ENCODE data around the gene CERS6.

DNA sequence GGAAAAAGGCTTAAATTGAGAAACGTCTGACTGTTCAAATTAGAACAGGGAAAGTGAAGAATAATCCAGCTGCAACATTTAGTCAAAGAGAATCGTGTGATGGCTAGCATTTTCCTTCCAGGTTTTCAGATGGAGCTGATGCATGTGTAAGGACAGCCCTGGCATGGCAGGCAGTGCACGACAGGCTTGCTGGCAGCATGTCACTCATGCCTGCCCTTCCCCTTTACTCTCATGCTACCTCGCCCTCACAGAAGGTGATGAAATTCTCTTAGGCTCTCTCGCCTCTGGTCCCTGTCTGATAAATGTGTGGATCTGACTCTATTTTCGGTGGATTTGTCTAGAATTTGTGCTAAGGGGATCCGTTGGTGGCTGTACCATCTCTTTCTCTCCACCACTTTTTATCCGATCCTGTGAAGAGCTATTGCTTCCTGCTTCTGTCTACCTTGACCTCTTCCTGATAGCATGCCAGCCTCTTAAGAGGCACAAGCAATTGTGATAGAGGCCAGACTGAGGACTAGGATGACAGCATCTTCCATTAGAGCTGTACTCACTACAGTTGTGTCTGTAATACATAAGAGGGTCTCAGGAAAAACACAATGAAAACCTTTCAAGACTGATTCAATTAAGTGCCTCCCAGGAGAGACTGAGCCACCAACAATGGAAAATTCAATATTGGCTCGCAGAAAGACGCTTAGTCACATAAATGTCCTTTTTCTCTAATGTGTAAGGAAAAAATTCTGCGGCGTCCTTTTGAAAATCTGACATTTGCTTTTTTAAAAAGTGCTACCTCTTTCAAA is 280.8 kb downstream of the CERS6 start:
- TF ChIP-seq POLR2A (IDR thresholded peaks at IDR 0.05) (no peak), POLR2AphosphoS5 (IDR thresholded peaks at IDR 0.05; ENCODE audit: insufficient read depth in 1 of 2, low read depth in 1 of 2) (no peak)
